GM19240 (cell line): ENCODE measurements around the gene DDX10.
"Not testable (repeated sequence)": the region's sequence is repeated elsewhere in the genome, so short reads cannot be mapped to it uniquely, and the experiment has no call there.

Source experiments
- DNase-seq: peaks from one replicate; pipeline ENCODE4 v3.0.0; 2011; ENCODE audit warnings: low spot score; ENCODE audit not compliant: insufficient read length

DDX10 gene

DNA sequence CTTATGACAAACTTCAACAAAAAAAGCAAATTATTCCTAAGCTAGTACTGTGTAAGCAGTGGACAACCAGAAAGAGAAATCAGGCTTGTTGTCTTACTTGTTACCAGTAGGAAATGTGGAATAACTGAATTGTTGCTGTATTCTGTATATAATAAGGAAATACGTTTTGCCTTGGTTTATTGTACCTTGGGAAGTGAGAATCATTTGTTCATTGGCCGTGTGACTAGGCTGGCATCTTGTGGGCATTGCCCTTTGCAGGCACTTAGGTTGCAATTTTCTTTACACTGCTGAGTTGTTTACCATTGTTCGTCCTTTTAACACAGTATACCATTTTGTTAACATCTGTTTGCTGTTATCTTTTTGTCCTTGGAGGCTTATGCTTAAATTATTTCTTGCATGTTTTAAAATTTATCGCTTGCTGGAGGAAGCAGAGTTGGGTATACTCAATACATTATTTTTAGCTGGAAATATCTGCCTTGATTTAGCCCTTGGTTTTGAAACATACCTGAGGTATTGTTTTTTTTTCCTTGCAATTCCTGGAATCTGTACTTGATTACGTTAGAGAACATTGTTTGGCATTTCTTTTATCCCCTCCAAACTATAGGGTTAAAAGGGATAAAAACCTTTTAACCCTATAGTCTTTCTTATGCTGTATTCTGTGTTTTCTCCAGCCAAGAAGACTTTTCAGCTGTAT, 109.3 kb downstream of the DDX10 start:
- no peak for DNase-seq

DNA sequence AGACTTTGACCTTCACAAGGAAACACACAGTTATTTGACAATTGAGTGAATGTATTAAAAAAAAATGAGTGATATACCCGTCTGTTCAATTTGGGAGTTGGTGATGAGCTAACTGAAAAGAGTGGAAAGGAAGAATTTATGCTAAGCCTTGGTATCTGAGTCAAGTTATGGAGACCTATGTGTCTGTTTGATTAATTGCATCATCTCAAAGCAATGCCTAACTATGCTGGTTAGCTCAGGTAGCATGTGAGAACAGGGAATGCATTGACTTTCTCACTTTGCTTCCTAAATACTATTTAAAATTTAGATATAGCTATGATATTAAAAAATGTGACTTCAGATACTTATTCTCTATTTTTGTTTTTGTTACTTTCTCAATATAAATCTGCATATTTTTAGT, 110.5 kb downstream of the DDX10 start:
- DNase-seq, result no peak

DNA sequence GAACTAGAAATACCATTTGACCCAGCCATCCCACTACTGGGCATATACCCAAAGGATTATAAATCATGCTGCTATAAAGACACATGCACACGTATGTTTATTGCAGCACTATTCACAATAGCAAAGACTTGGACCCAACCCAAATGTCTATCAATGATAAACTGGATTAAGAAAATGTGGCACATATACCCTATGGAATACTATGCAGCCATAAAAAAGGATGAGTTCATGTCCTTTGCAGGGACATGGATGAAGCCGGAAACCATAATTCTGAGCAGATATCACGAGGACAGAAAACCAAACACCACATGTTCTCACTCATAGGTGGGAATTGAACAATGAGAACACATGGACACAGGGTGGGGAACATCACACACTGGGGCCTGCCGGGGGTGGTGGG, 114.3 kb downstream of the DDX10 start:
- not testable (repeated sequence) for DNase-seq

DNA sequence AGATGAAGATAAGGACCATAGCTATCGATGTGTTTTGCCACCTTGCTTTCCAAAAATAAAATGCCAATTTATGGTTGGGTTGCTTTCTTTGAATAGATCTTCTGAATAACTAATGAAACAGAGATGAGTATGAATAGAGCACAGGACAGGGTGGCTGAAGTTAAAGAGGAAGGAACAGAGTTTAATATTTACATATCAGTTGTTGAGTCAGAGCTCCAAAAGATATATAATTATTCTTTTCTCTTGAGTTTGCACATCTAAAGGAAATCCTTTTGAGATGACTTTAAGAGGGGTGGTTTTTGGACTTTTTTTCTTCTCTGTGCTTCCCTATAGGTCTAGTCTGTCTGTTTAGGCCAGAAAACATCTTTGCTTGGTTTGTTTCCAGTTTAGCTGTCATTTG, 115.2 kb downstream of the DDX10 start:
- DNase-seq, result no peak

DNA sequence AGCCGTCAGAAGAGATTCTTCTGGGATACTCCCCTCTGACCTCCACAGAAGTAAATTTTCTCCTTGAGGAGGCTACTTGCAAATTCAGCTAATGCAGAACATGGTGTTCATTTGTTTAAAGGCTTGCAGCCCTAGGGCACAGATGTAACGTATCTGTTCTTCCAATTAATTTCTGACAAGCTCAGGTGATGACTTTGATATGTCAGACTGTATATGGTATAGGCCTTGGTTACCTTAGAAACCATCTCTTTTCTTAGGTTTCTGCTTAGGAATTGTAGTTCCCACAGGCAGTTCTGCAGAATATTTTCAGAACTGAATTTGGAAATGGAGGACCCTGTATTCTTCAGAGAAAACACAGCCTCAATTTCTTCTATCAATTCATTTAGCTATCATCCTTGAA, 117.1 kb downstream of the DDX10 start:
- no peak for DNase-seq

DNA sequence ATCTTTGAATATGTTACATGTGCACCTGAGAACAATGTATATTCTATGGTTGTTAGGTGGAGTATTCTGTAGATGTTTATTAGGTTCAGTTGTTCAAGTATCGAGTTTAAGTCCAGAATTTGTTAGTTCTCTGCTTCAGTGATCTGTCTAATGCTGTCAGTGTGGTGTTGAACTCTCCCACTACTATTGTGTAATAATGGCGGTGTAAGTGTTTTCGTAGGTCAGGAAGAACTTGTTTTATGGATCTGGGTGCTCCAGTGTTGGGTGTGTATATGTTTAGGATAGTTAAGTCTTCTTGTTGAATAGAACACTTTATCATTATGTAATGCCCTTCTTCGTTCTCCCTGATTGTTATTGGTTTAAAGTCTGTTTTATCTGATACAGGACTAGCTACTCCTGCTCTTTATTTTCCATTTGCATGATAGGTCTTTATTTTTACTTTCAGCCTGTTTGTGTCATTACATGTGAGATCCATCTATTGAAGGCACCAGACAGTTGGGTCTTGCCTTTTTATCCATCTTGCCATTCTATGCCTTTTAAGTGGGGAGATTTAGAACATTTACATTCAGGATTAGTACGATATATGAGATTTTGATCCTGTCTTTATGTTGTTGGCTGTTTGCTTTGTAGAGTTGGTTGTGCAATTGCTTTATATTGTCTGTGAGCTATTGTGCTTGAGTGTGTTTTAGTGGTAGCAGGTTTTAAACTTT, 121.6 kb downstream of the DDX10 start:
- DNase-seq, result no peak

DNA sequence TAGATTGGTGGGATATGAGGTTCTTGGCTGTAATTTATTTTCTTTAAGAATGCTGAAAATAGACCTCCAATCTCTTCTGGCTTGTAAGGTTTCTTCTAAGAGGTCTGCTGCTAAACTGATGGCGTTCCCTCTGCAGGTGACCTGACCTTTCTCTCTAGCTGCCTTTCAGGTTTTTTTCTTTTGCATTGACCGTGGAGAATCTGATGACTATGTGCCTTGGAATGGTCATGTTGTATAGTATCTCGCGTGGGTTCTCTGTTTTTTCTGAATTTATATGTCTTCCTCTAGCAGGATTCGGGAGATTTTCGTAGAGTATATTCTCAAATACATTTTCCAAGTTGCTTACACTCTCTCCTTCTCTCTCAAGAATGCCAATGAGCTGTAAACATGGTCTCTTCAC, 122.2 kb downstream of the DDX10 start:
- DNase-seq, result no peak

DNA sequence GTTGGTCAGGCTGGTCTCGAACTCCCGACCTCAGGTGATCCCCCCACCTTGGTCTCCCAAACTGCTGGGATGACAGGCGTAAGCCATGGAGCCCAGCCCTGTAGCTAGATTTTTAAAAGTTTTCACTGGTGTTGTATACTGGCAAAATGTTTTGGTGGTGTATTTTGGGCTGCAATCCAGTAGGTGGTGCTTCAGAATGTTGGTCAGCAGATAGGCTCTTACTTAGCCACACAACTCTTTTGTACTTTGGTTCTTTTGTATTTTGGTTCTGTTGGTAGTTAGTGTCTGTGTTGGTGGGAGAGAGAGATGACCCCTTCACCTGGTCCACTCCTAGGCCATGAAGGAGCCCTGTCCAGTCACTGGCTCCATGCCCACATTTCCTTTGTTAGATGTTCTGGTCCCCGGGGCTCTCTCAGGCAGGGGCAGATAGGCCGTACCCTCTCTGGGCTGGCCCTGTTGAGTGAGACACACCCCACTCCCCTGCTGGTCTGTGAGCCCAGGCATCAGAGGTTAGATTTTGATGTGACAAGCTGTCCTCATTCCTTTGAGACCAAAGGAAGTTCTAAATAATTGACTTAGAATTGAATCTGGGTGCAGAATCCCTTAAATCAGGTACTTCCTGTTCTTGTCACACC, 123.8 kb downstream of the DDX10 start:
- no peak for DNase-seq

DNA sequence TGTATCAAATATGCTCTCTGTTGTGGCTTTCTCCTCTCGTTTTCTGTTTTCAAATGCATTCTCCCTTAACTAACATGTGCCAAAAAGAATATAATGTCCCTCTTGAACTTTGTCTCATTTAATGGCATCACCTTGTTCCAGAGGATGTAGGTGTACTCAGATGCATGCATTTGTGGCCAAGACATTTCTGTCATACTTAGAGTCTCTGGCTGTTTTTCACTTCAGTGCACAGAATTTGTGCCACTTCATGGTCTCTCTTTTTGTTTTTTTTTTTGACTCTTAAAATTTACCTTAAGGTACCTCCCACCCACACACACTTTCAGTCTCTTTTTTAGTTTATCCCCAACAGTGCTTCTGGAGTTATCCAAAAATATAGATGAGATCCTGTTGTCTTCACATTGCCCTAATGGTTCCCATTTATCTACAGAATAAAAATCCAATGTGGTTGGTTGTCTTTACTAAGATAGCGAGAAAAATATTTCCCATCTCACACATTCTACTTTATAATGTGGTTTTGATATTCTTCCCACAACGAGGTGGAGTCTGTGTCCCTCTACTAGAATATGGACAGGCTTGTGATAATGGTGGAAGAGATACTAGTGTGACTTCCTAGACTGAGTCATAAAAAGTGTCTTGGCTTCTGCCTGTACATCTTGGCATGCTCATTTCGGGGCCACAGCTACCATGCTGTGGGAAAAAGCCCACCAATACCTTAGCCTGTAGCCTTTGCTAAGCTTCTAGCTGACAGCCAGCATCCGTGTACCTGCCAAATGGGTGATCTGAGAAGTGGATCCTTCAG, 125.8 kb downstream of the DDX10 start:
- DNase-seq, result no peak

DNA sequence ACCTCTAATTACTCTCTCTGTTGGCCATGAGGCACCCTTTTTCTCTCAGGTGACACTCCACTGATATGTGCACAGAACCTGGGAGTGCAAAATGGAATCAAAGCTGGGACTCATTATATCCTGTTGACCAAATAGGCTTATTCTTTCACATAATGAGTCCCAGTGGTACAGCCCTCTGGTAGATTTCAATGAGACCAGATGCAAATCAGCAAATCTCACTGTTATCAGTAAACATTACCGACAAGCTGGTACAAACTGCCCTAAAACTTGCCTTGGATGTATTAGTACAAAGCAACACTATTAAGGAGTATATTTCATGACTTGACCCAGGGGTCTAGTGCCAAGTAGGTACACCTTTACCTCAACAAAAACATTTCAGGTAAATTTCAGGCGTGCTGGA, 128.3 kb downstream of the DDX10 start:
- DNase-seq, result no peak

DNA sequence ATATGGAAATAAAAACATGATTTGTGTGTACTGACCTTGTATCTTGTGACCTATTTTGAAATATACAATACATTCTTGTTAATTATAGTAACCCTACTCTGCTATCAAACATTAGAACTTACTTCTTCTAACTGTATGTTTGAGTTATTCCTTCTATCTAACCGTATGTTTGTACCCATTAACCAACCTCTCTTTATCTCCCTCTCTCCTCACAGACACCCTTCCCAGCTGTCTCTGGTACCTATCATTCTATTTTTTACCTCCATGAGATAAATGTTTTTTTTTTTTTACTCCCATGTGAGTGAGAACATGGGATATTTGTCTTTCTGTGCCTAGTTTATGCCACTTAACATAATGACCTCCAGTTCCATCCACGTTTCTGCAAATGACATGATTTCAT, 128.7 kb downstream of the DDX10 start:
- no peak for DNase-seq

DNA sequence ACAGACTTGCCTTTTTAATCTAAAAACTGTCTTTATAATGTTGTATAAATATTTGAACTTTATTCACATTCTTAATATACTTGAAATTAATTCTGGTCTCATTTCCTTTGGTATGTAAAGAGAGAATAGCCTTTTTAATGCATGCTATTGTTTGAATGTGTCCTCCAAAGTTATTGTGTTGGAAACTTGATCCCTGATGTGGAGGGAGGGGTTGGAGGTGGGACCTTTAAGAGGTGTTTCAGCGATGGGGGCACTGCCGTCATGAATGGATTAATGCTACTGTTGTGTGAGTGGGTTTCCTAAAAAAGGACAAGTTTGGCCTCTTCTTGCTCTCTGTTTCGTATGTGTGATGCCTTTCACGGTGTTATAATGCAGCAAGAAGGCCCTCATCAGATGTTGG, 131.7 kb downstream of the DDX10 start:
- DNase-seq, result no peak

DNA sequence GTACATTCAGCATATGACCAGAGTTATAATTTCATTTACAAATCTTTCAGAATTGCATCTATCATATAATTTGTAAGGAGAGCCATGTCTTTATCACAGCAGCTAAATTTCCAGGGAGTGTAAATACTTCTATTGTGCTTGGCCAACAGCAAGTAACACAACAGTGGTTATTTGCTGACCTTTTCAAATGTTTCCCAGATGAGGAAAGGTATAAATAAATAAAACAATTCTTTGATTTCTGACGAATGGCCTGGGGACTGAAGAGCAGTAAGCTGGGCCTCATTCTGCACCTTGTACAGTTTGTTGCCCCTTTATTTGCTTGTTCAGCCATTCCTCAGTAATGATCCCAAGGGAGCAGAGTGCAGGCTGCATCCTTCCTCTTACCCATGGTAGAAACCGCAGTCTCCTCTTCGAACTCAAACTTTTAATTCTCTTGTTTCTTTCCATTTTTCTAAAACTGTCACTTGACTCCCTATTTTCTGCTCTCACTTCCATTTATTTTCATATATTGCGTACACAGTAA, 132.8 kb downstream of the DDX10 start:
- DNase-seq, result no peak

DNA sequence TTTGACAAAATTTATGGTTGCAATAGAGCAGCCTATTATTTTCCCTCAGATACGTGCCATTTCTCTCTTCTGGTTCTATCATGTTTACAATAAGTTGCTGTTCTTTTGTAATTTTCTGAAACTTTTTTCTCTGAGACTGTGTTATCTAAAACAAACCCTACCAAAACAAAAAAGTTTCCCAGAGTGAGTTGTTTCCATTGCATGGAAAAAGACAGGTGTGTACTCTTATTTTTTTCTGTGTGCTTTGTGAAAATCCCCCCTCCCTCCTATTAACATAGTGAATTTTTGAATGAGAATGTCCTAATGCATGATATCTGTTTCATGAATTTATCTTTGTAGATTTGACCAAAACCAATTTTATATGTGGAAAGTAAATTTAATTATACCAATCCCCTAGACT, 137.6 kb downstream of the DDX10 start:
- no peak for DNase-seq

DNA sequence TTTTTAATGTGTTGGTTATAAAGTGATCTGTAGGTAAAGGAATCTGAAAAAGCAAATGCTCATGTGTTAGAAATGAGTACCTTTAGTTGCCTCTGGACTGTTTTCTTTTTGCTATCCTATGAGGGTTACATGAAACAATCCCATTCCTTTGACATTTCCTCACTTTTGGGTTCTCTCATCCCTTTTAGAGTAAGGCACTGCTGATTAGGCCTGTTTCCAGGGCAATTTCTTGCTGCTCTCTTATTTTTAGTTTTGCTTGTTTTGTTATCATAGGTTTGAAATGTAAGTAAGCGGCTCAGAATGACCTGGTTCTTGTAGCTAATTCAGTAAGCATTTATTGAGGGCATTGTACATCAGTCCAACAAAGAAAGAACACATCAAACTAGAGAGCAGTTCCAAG, 138.9 kb downstream of the DDX10 start:
- no peak for DNase-seq

DNA sequence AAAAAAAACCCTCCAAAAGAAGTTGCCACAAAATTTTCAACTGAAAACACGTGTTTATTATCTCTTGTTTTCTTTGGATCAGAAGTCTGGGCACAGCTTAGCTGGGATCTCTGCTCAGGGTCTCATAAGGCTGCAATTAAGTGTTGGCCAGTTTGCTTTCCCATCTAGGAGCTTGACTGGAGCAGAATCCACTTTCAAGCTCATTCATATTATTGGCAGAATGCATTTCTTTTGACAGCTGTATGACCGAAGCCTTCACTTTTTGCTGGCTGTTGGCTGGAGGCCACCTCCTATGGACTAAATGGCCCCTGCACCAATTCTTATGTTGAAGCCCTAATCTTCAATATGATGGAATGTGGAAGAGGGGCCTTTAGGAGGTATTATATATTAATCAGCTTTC, 139.6 kb downstream of the DDX10 start:
- DNase-seq, result no peak

DNA sequence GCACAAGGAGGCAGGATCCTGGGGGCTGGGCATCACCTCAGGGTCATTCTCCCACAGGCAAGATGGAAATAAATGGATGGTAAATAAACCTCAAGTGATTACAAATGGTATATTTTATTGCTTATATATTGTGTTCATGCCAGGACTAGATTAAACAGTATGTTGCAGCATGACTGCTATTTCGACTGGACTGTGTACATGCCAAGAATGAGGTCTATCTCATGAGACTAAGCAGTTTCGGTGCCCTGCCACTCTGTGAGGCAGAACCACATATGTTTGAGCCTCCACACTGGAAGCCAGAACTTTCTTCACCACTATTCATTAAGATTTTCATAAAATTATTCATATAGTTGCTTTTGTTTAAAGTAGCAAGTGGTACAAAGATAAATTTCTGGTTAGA, 140.2 kb downstream of the DDX10 start:
- DNase-seq, result no peak

DNA sequence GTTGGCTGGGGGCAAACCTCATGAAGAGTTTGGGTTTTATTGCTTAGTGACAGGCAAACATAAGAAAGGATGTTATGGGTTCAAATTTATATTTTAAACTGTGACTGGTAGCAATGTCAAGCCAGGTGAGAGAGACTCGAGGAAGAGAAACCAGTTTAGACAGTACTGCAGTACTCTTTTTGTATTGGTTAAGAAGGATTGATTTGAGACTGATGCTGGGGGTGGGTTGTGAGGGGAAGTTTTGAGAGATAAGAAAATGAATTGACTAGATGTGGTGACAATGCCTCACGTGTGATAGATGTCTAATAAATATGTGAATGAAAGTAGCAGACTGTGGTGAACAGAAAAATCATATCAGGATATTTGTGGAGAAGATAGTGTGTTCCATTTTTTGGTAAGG, 142.4 kb downstream of the DDX10 start:
- no peak for DNase-seq

DNA sequence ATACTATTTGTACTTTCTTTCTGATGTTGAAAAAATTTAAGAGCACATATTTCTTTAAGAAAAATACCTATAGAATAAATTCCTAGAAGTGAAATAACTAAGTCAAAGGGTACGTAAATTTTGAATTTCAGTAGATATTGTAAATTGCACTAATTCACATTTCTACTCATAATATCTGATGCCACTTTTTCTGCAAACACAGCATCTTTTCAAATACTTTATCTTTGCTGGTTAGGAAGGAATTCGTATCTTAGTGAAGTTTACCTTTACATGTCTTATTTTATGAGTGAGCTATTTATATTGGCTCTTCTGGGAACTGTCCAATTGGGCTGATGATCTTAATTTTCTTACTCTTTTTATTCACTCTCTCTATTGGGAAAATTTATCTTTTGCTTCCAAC, 148.2 kb downstream of the DDX10 start:
- no peak for DNase-seq

DNA sequence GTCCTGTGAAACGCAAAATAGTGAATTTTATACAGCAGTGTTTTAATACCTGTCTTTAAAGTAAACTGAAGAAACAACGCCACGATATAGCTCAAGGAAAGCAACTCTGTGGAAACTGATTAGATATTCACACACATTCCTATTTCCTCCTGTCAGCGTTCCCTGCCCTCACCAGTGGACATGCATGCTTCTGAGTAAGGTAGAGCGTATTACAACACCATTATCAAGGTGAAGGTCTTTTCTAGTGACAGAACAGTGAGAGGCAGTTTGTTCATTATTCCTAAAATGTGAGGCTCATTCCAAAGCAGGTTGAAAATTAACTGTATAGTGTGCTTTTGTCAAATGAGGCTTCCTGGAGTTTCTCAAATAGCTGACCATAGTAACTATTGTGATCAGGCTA, 153.1 kb downstream of the DDX10 start:
- no peak for DNase-seq

DNA sequence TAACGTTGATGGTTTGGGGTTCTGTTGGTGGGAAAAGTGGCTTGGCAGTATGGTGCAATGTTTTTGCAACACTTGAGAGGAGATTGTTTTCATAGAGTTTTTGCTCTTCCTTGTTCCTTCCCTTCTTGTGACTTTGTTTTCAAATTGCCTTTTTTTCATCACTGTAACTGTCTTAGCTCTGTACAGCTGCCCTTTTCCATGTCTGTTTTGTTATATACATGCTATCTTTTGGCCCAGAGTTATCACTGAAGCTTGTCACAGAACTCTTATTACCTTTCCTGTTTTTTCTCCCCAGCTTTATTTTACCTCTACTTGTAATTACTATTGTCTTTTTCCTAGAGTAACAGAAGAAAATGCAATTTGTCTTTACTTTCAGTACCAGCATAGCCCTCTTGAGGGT, 154.1 kb downstream of the DDX10 start:
- DNase-seq, result no peak

DNA sequence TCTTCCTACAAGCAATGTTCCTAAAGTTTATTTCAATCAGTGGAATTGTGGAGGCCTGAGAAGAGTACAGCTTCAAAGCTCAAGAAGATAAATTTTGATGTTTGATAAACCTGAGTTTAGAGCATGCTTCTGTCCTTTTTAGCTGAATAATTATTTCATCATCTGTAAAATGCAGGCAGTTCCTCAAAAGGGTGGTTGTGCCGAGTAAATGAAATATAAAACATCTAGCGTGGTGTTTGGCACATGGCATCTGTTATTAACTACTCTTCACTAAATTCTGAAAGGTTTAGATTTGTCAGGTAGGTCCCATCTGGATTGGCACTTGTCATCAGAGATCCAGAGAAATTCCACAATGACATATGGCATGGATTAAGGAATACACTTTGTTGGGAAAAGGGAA, 155.1 kb downstream of the DDX10 start:
- DNase-seq, result no peak
